Ascending aorta (tissue), 2 donors: Measurements from ENCODE around the gene CEP152. TPM values are rescaled to one million over a fixed set of nuclear protein-coding genes. Genes with fewer than 3 reads are reported as not detected.

Experiments used
- DNase-seq, 2 donors: peaks; one replicate each; pipeline ENCODE4 v3.0.0-alpha.2; 2019; ENCODE audit warnings: low spot score in 2 of 2
- H3K27ac ChIP-seq, 2 donors: fragments of 200-600 bp; sonication (generic); one replicate each; pipeline ENCODE4 v1.5.1; 2016 to 2017; ENCODE audit warnings: mild to moderate bottlenecking in 1 of 2
- H3K27me3 ChIP-seq: fragments of 200-600 bp; sonication (generic); one replicate; pipeline ENCODE4 v1.5.1; 2017
- H3K36me3 ChIP-seq, 2 donors: fragments of 200-600 bp; sonication (generic); one replicate each; pipeline ENCODE4 v1.5.1; 2016
- H3K4me1 ChIP-seq, 2 donors: fragments of 200-600 bp; sonication (generic); one replicate each; pipeline ENCODE4 v1.5.1; 2016 to 2017; ENCODE audit warnings: mild to moderate bottlenecking in 1 of 2
- H3K4me3 ChIP-seq, 2 donors: fragments of 200-600 bp; sonication (generic); one replicate each; pipeline ENCODE4 v1.5.1; 2016 to 2017; ENCODE audit warnings: mild to moderate bottlenecking in 1 of 2
- H3K9me3 ChIP-seq, 2 donors: fragments of 200-600 bp; sonication (generic); one replicate each; pipeline ENCODE4 v1.5.1; 2016
- intact Hi-C: fragments of 100-400 bp; cut with DNase I; formaldehyde crosslinking; loops from one replicate; pipeline ENCODE4 v1.15.1; 2023
- total RNA-seq: library from RNA; depleted of rRNA; stranded (reverse); fragments of >200 nt; gene quantifications from one replicate; pipeline ENCODE4 v1.1.0, GENCODE V29; 2016
- TF ChIP-seq, protein P1 (sequence below), 3 experiments: fragments of 200-600 bp in 2 of 3; fragments of 450-650 bp in 1 of 3; sonication (generic) in 2 of 3; IDR thresholded peaks; one replicate each; pipeline ENCODE4 v1.5.1; 2016 to 2019; ENCODE audit warnings: antibody characterized with exemption in 3 of 3, mild to moderate bottlenecking in 1 of 3, moderate library complexity in 1 of 3

CEP152 gene
- total RNA-seq, 1 donor from 2014 or later: 1.1 TPM

DNA sequence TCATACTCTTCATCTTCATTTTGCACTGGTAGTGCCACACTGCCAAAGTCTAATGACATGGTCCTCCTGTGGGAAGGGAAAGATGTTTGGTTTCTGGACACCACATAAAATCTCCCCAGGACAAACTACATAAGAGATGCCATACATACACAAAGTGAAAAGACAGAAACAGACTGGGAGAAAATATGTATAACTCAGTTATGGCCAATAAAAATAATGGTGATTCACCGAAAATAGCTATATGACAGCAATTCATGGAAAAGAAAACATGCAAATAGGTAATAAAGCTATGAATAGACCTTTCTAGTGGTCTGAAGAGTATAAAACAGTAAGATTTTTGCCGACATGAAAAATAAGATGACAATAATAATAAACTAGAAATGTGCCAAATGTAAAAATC is 5.3 kb downstream of the CEP152 start:
- Histone ChIP-seq H3K4me1 (no peaks in the 10 kb centered on the region), H3K4me3 (no peak overlapping the region), H3K36me3 (no peaks in the 10 kb centered on the region), H3K27ac (no peak overlapping the region), H3K27me3 (no peaks in the 10 kb centered on the region), H3K9me3 (no peaks in the 10 kb centered on the region)
- intact Hi-C loops: loop anchor here (10.0 kb wide), 1 partner anchor 311 kb away; no protein-coding TSS in a partner anchor
- DNase-seq: no peak
- TF ChIP-seq, protein P1, sequence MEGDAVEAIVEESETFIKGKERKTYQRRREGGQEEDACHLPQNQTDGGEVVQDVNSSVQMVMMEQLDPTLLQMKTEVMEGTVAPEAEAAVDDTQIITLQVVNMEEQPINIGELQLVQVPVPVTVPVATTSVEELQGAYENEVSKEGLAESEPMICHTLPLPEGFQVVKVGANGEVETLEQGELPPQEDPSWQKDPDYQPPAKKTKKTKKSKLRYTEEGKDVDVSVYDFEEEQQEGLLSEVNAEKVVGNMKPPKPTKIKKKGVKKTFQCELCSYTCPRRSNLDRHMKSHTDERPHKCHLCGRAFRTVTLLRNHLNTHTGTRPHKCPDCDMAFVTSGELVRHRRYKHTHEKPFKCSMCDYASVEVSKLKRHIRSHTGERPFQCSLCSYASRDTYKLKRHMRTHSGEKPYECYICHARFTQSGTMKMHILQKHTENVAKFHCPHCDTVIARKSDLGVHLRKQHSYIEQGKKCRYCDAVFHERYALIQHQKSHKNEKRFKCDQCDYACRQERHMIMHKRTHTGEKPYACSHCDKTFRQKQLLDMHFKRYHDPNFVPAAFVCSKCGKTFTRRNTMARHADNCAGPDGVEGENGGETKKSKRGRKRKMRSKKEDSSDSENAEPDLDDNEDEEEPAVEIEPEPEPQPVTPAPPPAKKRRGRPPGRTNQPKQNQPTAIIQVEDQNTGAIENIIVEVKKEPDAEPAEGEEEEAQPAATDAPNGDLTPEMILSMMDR (IDR thresholded peaks at IDR 0.05): no peak

DNA sequence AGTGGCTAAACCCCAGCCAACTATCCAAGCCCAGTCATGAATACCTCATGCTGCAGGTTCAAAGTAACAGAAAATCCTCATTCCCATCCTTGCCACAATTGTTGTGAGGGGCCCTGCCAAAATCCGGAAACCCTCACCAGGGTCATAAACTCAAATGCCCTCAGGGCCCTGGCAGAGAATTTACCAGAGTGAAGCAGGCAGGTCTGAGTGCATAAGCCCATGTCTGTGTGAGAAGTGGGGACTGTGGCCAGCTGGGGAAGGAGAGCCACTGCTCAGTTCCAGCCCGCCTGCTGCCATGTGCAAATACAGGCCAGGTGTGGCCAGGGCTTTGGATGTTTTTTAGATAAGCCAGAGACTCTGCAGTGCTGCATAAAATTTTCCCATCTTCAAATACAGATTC is 7.0 kb downstream of the CEP152 start:
- TF ChIP-seq, protein P1 (IDR thresholded peaks at IDR 0.05): no peak
- Histone ChIP-seq H3K4me1 (no peaks in the 10 kb centered on the region), H3K27me3 (no peaks in the 10 kb centered on the region), H3K36me3 (no peaks in the 10 kb centered on the region), H3K9me3 (no peaks in the 10 kb centered on the region), H3K4me3 (no peak overlapping the region), H3K27ac (no peak overlapping the region)
- intact Hi-C loops: loop anchor here (10.0 kb wide), 1 partner anchor 309 kb away; no protein-coding TSS in a partner anchor
- DNase-seq: no peak

DNA sequence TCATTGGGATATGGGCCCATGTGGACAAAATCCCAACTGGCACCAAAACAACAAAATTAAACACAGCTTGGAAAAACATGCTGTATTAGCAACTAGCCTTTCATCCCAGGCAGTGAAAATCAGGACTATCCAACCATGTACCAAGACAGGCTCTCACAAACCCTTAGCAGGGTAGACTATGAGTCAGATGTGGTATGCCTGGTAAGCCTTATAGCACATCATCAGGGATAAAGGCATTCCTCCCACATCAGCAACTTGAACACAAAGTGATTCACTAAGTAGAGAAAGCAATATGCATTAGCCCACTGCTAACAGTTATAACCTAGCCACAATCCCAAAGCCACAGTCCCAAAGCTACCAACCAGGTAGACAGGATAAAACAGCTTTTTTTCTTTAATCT is 8.0 kb downstream of the CEP152 start:
- TF ChIP-seq, protein P1 (IDR thresholded peaks at IDR 0.05): no peak
- H3K27me3 ChIP-seq: no peaks in the 10 kb centered on the region
- no peaks in the 10 kb centered on the region for H3K4me1 ChIP-seq
- no peaks in the 10 kb centered on the region for H3K36me3 ChIP-seq
- H3K27ac ChIP-seq: no peak overlapping the region
- H3K9me3 ChIP-seq: no peaks in the 10 kb centered on the region
- intact Hi-C loops: loop anchor here (10.0 kb wide), 1 partner anchor 308 kb away; no protein-coding TSS in a partner anchor
- DNase-seq: no peak
- no peak overlapping the region for H3K4me3 ChIP-seq

DNA sequence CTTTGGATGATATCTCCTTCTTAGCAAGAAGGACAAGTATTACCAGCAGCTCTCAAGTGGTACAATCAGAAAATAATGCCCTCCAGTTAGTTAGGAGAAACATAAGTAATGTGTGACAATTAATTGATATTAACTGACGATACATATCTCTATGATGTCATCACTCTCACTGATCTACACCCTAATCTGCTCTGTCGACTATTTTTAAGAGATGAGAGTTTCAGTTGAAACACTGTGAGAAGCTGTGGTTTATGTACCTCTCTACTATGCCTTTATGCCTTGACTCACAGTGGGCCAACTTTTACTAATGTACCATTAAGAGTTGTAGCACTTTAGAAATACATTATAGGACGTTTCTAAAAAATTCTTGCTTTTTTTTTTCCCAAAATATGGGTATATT is 8.6 kb downstream of the CEP152 start:
- no peaks in the 10 kb centered on the region for H3K36me3 ChIP-seq

DNA sequence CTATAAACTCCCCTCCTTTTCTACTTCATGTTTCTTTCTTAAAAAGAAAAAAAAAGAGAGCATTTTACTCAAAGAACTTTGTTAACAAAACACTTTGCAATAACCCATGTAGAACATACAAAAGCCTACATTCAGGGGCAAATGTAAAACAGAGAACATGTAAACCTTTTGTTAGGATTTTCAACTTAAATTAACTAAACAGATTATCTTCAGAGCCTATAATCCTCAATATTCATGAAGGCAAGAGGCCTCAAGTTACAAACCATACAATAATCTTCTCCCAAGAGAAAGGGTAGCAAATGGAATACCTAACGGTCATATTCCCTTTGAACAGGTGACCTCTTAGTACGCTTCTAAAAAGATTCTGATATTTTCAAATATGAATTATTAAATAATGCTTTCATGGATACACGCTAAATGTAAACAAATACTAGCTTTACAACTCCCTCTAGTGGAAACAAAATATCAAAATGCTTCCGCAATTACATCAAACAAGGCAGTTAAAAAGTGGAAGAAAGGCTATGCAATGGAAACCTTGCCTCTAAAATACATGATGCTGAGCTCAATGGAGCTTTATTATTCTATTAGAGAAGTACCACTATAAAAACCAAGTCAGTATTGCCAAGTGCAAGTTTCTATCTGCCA is 9.9 kb downstream of the CEP152 start:
- H3K27ac ChIP-seq: no peak overlapping the region
- intact Hi-C loops: loop anchor here (10.0 kb wide), 1 partner anchor 306 kb away; no protein-coding TSS in a partner anchor
- TF ChIP-seq, protein P1 (IDR thresholded peaks at IDR 0.05): peak; percentile 24 to 53 (median 42)
- H3K27me3 ChIP-seq: no peaks in the 10 kb centered on the region
- no peaks in the 10 kb centered on the region for H3K36me3 ChIP-seq
- H3K4me1 ChIP-seq: no peaks in the 10 kb centered on the region
- H3K9me3 ChIP-seq: no peaks in the 10 kb centered on the region
- no peak overlapping the region for H3K4me3 ChIP-seq
- DNase-seq: no peak

More for the DNA sequence above, 8.6 kb downstream of the CEP152 start:
- no peak overlapping the region for H3K27ac ChIP-seq
- no peak for DNase-seq
- TF ChIP-seq, protein P1 (IDR thresholded peaks at IDR 0.05): no peak
- no peaks in the 10 kb centered on the region for H3K4me1 ChIP-seq
- no peaks in the 10 kb centered on the region for H3K27me3 ChIP-seq
- H3K9me3 ChIP-seq: no peaks in the 10 kb centered on the region
- no peak overlapping the region for H3K4me3 ChIP-seq
- intact Hi-C loops: loop anchor here (10.0 kb wide), 1 partner anchor 307 kb away; no protein-coding TSS in a partner anchor
